Epithelial cell of proximal tubule (primary cell): ENCODE data around the gene RPL22. TPM values are rescaled to one million over a fixed set of nuclear protein-coding genes. Genes with fewer than 3 reads are reported as not detected.

Source experiments
- DNase-seq: peaks from one replicate; pipeline ENCODE4 v3.0.0-alpha.2; 2011; ENCODE audit warnings: low read depth
- H3K4me3 ChIP-seq: 2 replicates; pipeline ENCODE4 v1.5.1; 2011; ENCODE audit warnings: low read depth, mild to moderate bottlenecking, low read length
- CTCF ChIP-seq: conservative IDR thresholded peaks from 2 replicates; pipeline ENCODE4 v1.5.1; 2012; ENCODE audit warnings: low read depth, mild to moderate bottlenecking, low read length
- total RNA-seq: library from RNA; depleted of rRNA; stranded (reverse); fragments of >200 nt; gene quantifications from 2 replicates; pipeline ENCODE4 v1.2.3, GENCODE V29; 2015

Gene RPL22
- total RNA-seq, 1 donor from 2014 or later, result 341 TPM

- no peak for DNase-seq
- TF ChIP-seq CTCF, result no peak
- H3K4me3 ChIP-seq, result peak overlapping the region; percentile 78
Measured at GRCh38 chr1:6200188-6200809, 904 bp upstream of the RPL22 start.

DNA sequence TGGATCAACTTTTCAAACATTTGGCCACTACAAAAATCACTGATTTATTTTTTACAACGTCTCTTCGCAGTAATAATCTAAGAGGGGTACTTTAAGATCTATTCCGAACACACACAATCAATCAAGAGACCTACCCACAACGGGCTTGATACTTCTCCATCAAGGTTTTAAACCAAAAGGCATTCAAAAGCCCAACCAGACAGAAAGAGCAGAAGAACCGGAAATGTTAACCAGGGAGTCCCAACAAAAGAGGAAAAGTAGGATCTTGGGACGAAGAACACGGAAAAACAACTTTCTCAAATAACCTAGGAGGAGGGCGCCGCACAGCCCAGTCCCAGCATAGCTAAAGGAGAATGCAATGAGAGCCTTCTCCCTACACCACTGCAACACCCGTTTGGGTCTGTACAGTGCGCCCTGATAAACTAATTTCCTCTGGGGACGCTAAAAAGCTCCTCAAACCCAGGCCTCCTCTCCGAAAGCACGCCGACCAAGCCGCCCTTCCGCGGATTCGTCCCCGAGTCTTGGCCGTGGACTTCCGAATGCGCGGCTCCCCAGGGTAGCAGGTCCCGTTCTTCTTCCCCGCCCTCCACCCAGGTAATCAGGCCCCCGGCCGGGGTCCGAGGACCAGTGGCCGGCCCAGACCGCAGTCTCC, 623 bp downstream of the RPL22 start:
- TF ChIP-seq CTCF, result no peak
- peak overlapping the region; percentile 78 for H3K4me3 ChIP-seq
- DNase-seq, result no peak

GRCh38 chr1:6197746-6198427, 1.5 kb downstream of the RPL22 start:
- DNase-seq, result no peak
- TF ChIP-seq CTCF, result no peak

GRCh38 chr1:6191968-6192367, 7.4 kb downstream of the RPL22 start:
- no peak overlapping the region for H3K4me3 ChIP-seq
- no peak for DNase-seq
- no peak for TF ChIP-seq CTCF

More at GRCh38 chr1:6197746-6198427, 1.5 kb downstream of the RPL22 start:
- H3K4me3 ChIP-seq, result peak overlapping the region; percentile 78

- DNase-seq, result no peak
- no peak overlapping the region for H3K4me3 ChIP-seq
- TF ChIP-seq CTCF, result no peak
Measured at GRCh38 chr1:6188466-6188865, 10.9 kb downstream of the RPL22 start.

DNA sequence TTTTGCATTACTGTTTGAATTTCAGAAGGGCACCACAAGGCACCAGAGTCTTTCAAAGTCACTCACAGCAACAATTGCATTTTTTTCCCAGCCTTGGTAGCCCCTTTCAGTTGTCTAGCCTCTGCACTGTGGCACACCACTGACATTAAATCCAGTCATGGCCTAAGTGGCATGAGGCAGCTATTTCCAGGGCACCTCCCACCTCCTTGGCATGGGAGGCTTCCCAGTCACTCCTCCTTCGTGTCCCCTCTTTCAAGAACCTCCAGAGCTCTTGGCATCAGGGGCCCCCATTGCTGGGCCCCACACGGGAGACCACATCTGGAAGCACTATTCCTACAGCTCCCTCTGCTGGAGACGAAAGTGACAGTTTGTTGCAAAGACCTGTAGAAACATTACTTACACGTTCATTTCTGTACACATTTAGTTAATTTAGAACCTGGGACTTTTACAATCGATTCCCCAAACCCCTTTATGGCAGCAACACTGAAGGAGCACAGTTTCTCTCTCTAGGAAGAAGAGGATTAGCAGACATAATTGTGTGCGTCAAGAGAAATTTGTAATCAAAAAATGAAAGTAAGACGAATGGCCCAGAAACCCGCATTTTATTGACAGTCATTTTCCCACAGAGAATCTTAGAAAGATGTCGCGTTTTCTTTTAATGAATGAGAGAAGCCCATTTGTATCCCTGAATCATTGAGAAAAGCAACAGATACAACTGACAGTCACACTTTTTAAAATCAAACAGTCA, 13.6 kb downstream of the RPL22 start:
- peak; percentile 65 for TF ChIP-seq CTCF
- no peak for DNase-seq
- H3K4me3 ChIP-seq, result no peak overlapping the region
